HG02763 (cell line): ENCODE data around the gene WNK4.

Source experiments
- ATAC-seq: cut with Tn5 transposase; IDR thresholded peaks from one replicate; pipeline ENCODE4 v1.9.1; 2021; ENCODE audit warnings: mild to moderate bottlenecking, moderate library complexity; ENCODE audit not compliant: unreplicated experiment

WNK4 gene

GRCh38 chr17:42833767-42834422 lies 53.5 kb downstream of the WNK4 start:
- ATAC-seq: peak; percentile 15

GRCh38 chr17:42835732-42836131 lies 55.3 kb downstream of the WNK4 start:
- no peak for ATAC-seq

- ATAC-seq: no peak
Observed at GRCh38 chr17:42841975-42842685, 61.7 kb downstream of the WNK4 start.

GRCh38 chr17:42843358-42843934 lies 63.0 kb downstream of the WNK4 start:
- ATAC-seq: no peak

- no peak for ATAC-seq
Observed at GRCh38 chr17:42844271-42844670, 63.9 kb downstream of the WNK4 start, which contains the start of gene AOC2. TSS of gene AOC2 (plus strand) at chr17:42844580. CDS start at chr17:42844627, 47 bp downstream.

GRCh38 chr17:42844761-42845555 lies 64.5 kb downstream of the WNK4 start:
- ATAC-seq: no peak

- ATAC-seq: no peak
Observed at GRCh38 chr17:42845556-42845917, 65.1 kb downstream of the WNK4 start.

GRCh38 chr17:42845918-42846593 lies 65.6 kb downstream of the WNK4 start:
- no peak for ATAC-seq
